ENCODE data around the gene PGAP6. TPM values are rescaled to one million over a fixed set of nuclear protein-coding genes. Genes with fewer than 3 reads are reported as not detected.
"Not testable (repeated sequence)": the region's sequence is repeated elsewhere in the genome, so short reads cannot be mapped to it uniquely, and the experiment has no call there.

Gene PGAP6
- total RNA-seq, 1 donor from 2014 or later, result 44.5 TPM

GRCh38 chr16:424033-424622 lies 42.4 kb upstream of the PGAP6 start:
- ATAC-seq (ENCODE audit: low read depth) (no peak), DNase-seq (no peak)
- intact Hi-C loops (cut with micrococcal nuclease), result no loop called here
- peaks cover 30% of the 10 kb centered on the region for H3K4me1 Mint-ChIP-seq
- ChIA-PET POLR2A (interaction anchor here (2.1 kb wide), 1 partner anchor 22 kb away, joined by 10 read pairs; the partner anchor contains the start of gene DECR2), CTCF (no interaction called here)
- peak overlapping the region; percentile 56 for H3K27ac Mint-ChIP-seq
- no peak for TF ChIP-seq CTCF (IDR thresholded peaks at IDR 0.05)
- no peaks in the 10 kb centered on the region for H3K27me3 Mint-ChIP-seq
- H3K9me3 Mint-ChIP-seq, result no peaks in the 10 kb centered on the region
- peaks cover 5% of the 10 kb centered on the region for H3K36me3 Mint-ChIP-seq (ENCODE audit: low read depth)
- H3K4me3 Mint-ChIP-seq, result peak overlapping the region; percentile 89

- H3K36me3 Mint-ChIP-seq (ENCODE audit: low read depth); intact Hi-C loops (cut with micrococcal nuclease); POLR2A ChIA-PET; H3K9me3 Mint-ChIP-seq; H3K27me3 Mint-ChIP-seq; ATAC-seq (ENCODE audit: low read depth); DNase-seq; H3K27ac Mint-ChIP-seq; H3K4me3 Mint-ChIP-seq; CTCF ChIA-PET: not testable (repeated sequence)
- H3K4me1 Mint-ChIP-seq, result peaks cover 15% of the 10 kb centered on the region
Observed at GRCh38 chr16:422179-422578, 40.4 kb upstream of the PGAP6 start.

GRCh38 chr16:415170-415498 lies 33.4 kb upstream of the PGAP6 start:
- CTCF ChIA-PET; H3K4me3 Mint-ChIP-seq; H3K4me1 Mint-ChIP-seq; H3K36me3 Mint-ChIP-seq (ENCODE audit: low read depth); H3K27ac Mint-ChIP-seq; ATAC-seq (ENCODE audit: low read depth); intact Hi-C loops (cut with micrococcal nuclease); H3K27me3 Mint-ChIP-seq; H3K9me3 Mint-ChIP-seq; POLR2A ChIA-PET; DNase-seq: not testable (repeated sequence)

GRCh38 chr16:414395-415169 lies 32.8 kb upstream of the PGAP6 start:
- intact Hi-C loops (cut with micrococcal nuclease), result no loop called here
- DNase-seq (no peak), ATAC-seq (ENCODE audit: low read depth) (no peak)
- Mint-ChIP-seq H3K27ac (no peak overlapping the region), H3K9me3 (no peaks in the 10 kb centered on the region), H3K4me1 (no peaks in the 10 kb centered on the region), H3K36me3 (ENCODE audit: low read depth) (no peaks in the 10 kb centered on the region), H3K27me3 (no peaks in the 10 kb centered on the region), H3K4me3 (no peak overlapping the region)
- CTCF ChIA-PET, result no interaction called here
- POLR2A ChIA-PET, result no interaction called here
- TF ChIP-seq CTCF (IDR thresholded peaks at IDR 0.05), result no peak

- no peak overlapping the region for H3K27ac Mint-ChIP-seq
- CTCF ChIA-PET, result no interaction called here
- no peak overlapping the region for H3K4me3 Mint-ChIP-seq
- no peaks in the 10 kb centered on the region for H3K36me3 Mint-ChIP-seq (ENCODE audit: low read depth)
- H3K9me3 Mint-ChIP-seq, result no peaks in the 10 kb centered on the region
- no peak for TF ChIP-seq CTCF (IDR thresholded peaks at IDR 0.05)
- ATAC-seq (ENCODE audit: low read depth) (no peak), DNase-seq (no peak)
- no peaks in the 10 kb centered on the region for H3K4me1 Mint-ChIP-seq
- intact Hi-C loops (cut with micrococcal nuclease), result no loop called here
- no peaks in the 10 kb centered on the region for H3K27me3 Mint-ChIP-seq
- POLR2A ChIA-PET, result no interaction called here
Observed at GRCh38 chr16:411576-412265, 29.9 kb upstream of the PGAP6 start.

- Mint-ChIP-seq H3K9me3 (no peaks in the 10 kb centered on the region), H3K4me3 (no peak overlapping the region), H3K27ac (no peak overlapping the region), H3K27me3 (no peaks in the 10 kb centered on the region), H3K4me1 (no peaks in the 10 kb centered on the region), H3K36me3 (ENCODE audit: low read depth) (no peaks in the 10 kb centered on the region)
- ChIA-PET POLR2A (no interaction called here), CTCF (no interaction called here)
- intact Hi-C loops (cut with micrococcal nuclease), result no loop called here
- DNase-seq (no peak), ATAC-seq (ENCODE audit: low read depth) (no peak)
- no peak for TF ChIP-seq CTCF (IDR thresholded peaks at IDR 0.05)
Observed at GRCh38 chr16:410516-411178, 28.9 kb upstream of the PGAP6 start.

Measured in activated B cell treated with CpG ODN at 0.5 μM for 24 hours (primary cell).